H1 (cell line): ENCODE data around the gene SDSL. TPM values are rescaled to one million over a fixed set of nuclear protein-coding genes. Genes with fewer than 3 reads are reported as not detected.

Experiments used
- JUND ChIP-seq: IDR thresholded peaks from 2 replicates; pipeline ENCODE4 v1.6.1; 2011; ENCODE audit warnings: mild to moderate bottlenecking, improper control_type of control experiment, low read length
- RXRA ChIP-seq: IDR thresholded peaks from 2 replicates; pipeline ENCODE4 v1.6.1; 2011; ENCODE audit warnings: low read depth, mild to moderate bottlenecking, low read length, moderate library complexity; ENCODE audit not compliant: insufficient read depth
- polyA plus RNA-seq, 7 experiments: library from polyadenylated mRNA; depleted of rRNA in 3 of 7; stranded (reverse) in 5 of 7; unstranded in 2 of 7; fragments of >200 nt in 5 of 7; fragments of 200-250 nt in 2 of 7; gene quantifications; 1 replicate in 5 of 7; 2 replicates in 1 of 7; 4 replicates in 1 of 7; pipeline versions ENCODE4 v1.2.1 to v1.2.3, GENCODE V29; 2011 to 2013; ENCODE audit warnings: missing spikeins in 2 of 7, mixed read lengths in 2 of 7
- total RNA-seq: library from RNA; stranded (reverse); fragmentation: NEBNext Ultra II Directional; extraction: Animal tissue kit (Norgen Biotek cat#: 25700); gene quantifications from 2 replicates; pipeline ENCODE4 v1.2.1, GENCODE V29; 2021

The SDSL gene
- total and polyA plus RNA-seq, 2 of the 8 experiments (the other 6 are each of a cell fraction or from before 2014, with no cell fraction given), result 0.69 to 1.3 TPM

DNA sequence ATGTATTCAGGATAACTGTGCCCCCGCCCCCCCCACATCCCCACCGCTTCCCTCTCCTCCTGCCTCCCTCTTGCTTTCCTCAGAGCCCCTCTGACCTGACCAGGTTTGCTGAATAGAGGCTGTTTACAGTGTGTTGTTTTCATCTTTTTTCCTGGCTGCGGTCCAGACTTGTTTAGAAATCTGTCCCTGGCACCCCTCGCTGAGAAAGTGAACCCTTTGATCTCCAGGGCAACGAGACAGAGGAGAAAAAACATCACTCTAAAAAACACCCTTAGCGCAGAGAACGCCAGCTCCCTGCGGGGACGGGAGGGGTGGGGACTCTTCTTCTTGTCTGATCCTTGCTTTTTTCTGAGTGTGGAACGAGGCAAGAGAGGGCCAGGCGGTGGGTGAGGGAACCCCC is 41.0 kb upstream of the SDSL start (continued):
- TF ChIP-seq JUND (no peak), RXRA (no peak)
- TF ChIP-seq, all 59 proteins: peak for 0
